HPDE6-E6E7 (cell line): ENCODE measurements around the gene NPC1.
"Not testable (repeated sequence)": the region's sequence is repeated elsewhere in the genome, so short reads cannot be mapped to it uniquely, and the experiment has no call there.

Experiments used
- DNase-seq: peaks from one replicate; pipeline ENCODE4 v3.0.0; 2011; ENCODE audit warnings: missing footprints; ENCODE audit errors: extremely low spot score

NPC1 gene

GRCh38 chr18:23609390-23610023 lies 23.2 kb upstream of the NPC1 start:
- DNase-seq, result no peak

GRCh38 chr18:23608211-23608610 lies 21.9 kb upstream of the NPC1 start:
- DNase-seq, result no peak

DNA sequence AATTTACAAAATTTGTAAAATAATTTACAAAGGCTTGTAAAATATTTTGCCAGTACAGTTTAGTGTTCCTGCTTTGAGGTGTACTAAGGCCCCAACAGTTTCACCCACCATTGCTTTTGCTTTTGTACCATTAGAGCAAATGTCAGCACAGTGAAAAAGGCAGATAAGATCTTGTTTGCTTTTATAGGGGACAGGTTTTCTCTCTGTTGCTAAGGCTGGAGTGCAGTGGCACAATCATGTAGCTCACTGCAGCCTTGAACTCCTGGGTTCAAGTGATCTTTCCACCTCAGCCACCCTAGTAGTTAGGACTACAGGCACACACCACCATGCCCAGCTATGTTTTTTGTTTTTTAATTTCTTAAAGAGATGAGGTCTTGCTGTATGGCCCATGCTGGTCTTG lies 19.6 kb upstream of the NPC1 start:
- no peak for DNase-seq

GRCh38 chr18:23599809-23600208 lies 13.5 kb upstream of the NPC1 start:
- no peak for DNase-seq

GRCh38 chr18:23596183-23596582 lies 9.9 kb upstream of the NPC1 start:
- no peak for DNase-seq

GRCh38 chr18:23595591-23595990 lies 9.3 kb upstream of the NPC1 start:
- no peak for DNase-seq

- DNase-seq, result peak; percentile 49
Observed at GRCh38 chr18:23593720-23594119, 7.4 kb upstream of the NPC1 start.

- DNase-seq, result no peak
Observed at GRCh38 chr18:23592911-23593310, 6.6 kb upstream of the NPC1 start.

GRCh38 chr18:23591011-23591410 lies 4.7 kb upstream of the NPC1 start:
- DNase-seq, result no peak

- DNase-seq, result no peak
Observed at GRCh38 chr18:23588836-23589560, 2.7 kb upstream of the NPC1 start.

- DNase-seq, result no peak
Observed at GRCh38 chr18:23587220-23587642, 925 bp upstream of the NPC1 start.

DNA sequence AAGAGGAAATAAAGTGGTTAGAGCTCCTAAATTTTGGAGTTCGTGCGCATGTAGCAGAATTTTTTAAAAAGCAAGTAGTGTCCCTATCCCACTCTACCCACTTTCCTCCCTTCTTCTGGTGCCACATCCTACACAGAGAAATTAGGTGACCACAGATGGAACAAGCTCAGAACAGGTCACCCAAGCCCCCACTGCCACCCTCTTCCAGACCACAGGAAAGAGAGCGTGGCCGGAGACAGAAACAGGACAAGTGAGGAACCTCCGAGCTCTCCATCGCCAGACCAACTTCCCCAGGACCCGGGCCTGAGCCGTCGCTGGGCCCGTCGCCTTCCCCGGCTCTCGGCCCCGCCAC lies 433 bp downstream of the NPC1 start:
- no peak for DNase-seq

- peak; percentile 52 for DNase-seq
Observed at GRCh38 chr18:23585007-23585871, 1.1 kb downstream of the NPC1 start.

- no peak for DNase-seq
Observed at GRCh38 chr18:23584019-23584983, 2.0 kb downstream of the NPC1 start.

DNA sequence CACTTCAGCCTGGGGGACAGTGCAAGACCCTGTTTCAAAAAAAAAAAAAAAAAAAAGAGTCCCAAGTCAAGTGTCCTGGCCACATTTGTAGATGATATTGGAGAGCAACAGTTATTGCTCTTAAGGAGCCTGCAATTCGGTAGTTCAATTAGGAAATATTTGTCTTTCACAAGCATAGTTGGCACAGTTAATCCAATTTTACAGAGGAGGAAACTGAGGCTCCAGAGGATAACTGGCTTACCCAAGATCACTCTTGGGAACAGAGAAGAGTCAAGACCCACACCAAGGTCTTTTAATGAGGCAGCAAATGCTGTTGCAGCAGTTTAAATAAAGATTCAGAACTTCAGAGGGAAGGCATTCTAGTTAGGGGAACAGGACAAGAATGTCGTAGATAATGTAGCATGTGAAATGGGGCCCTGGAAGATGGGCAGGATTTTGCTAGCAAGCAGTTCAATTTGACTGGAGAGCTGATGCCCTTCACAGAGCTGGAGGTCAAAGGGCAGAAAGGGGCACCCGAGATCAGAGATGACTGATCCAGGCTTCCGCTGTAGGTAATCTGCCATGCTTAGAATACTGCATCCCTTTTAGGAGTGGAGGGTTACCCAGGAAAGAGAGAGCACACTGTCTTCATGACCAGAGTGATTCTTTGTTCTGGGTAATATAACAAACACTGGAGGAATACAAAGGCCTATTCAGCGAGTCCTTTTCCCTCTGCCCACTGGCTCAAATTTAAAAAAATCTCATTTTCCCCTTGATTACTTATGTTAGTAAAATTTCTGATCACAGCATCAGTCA lies 3.0 kb downstream of the NPC1 start:
- no peak for DNase-seq

DNA sequence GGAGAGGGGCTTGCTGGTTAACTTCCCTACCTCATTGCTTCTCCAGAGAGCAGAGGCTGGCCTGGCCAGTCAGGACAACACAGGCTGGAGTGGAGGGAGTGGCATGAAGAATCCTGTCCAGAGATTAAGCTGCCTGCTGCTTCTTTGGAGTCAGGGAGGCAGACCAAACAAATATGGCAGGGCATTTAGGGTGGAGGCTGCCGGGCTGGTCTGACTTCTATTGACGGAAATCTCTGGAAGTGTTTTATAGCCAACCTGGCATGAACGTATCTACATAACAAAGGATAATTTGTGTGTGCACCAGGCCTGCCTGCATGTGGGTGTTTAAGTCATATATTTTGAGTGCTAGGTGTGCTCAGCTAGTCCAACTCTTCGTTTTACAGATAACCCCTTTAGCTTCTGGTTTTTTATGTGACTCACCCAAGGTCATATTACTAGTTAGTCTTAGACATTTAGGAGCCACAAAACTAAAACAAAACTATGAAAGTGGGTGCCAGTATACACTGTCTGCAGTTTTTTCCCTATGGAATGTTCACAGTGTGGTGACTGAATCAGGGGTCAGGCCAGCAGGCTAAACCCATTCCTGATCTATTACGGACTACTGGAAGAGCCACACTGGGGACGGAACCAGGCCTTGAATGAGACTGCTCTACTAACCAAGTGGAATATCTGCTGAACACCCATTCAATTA lies 5.5 kb downstream of the NPC1 start:
- no peak for DNase-seq

GRCh38 chr18:23578891-23579653 lies 7.2 kb downstream of the NPC1 start:
- DNase-seq, result no peak

- no peak for DNase-seq
Observed at GRCh38 chr18:23578067-23578701, 8.1 kb downstream of the NPC1 start.

DNA sequence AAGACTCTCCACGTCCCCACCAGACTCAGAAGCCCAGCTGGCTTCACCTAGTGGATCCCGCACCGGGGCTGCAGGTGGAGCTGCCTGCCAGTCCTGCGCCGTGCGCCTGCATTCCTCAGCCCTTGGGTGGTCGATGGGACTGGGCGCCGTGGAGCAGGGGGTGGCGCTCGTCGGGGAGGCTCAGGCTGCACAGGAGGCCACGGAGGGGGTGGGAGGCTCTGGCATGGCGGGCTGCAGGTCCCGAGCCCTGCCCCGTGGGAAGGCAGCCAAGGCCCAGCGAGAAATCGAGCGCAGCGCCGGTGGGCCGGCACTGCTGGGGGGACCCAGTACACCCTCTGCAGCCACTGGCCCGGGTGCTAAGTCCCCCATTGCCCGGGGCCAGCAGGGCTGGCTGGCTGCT lies 8.8 kb downstream of the NPC1 start:
- not testable (repeated sequence) for DNase-seq
